Left hindlimb (tissue), 1 donor: Measurements from ENCODE around the gene TTC16.

ENCODE experiments used
- DNase-seq: peaks from one replicate; pipeline ENCODE4 v3.0.0-alpha.2; 2018

Gene TTC16

DNA sequence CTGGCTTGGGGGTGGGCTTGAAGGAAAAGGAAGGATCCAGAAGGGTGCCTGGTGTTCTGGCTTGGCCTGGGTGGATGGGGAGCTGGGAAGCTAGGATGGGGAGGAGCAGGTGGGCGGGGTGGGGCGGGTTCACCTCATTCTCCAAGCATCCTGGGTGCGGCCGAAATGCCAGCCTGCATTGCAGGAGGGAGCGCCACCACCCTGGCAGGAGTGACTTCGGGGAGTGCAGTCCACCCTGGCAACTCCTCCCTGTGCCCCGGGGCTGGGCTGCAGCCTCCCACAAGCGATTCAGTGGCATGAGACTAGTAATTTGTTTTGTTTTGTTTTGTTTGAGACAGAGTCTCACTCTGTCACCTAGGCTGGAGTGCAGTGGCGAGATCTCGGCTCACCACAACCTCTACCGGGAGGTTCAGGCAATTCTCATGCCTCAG, 5.5 kb downstream of the TTC16 start:
- no peak for DNase-seq

DNA sequence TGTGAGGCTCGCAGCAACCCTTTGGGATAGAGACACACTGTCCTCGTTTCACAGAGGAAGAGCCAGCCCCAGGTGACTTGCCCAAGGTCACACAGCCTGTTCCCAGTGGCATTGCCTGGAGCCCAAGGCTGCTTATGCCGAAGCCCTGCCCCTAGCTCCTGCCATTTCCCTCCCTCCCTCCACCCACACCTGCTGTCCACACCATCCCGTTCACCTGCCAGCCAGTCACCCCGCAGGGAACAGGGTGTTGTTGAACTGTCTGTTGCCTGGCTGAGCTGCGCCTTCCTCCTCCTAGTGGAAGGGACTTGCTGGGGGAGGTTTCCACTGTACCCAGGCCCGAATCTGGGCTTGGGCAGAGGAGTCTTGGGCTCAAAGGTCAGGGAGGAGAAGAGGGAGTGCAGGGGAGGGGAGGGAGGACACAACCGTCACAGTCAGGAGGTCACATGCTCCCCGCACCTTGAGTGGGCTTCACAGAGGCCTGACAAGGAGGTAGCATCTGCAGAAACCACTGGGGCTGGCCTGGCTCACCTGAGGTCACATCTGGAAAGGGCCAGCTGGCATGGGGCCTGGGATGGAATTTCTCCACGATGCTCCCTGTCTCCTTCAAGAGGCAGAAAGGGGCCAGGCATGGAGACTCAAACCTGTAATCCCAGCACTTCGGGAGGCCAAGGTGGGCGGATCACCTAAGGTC, 6.3 kb downstream of the TTC16 start:
- DNase-seq: no peak

DNA sequence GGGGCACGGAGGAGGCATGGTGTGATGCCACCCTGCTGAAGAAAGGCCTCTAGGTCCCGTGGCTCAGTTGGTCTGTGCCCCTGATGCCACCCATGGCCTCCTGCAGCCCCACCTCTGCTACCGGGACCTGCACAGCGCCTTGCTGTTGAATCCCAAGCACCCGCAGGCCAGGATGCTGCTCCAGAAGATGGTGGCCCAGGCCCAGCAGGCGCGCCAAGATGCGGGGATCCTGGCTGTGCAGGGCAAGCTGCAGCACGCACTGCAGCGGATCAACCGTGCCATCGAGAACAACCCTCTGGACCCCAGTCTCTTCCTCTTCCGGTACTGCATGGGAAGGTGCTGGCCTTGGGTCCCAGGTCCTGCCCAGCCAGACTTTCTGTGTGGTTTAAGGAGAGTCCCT, 7.1 kb downstream of the TTC16 start:
- DNase-seq: no peak

DNA sequence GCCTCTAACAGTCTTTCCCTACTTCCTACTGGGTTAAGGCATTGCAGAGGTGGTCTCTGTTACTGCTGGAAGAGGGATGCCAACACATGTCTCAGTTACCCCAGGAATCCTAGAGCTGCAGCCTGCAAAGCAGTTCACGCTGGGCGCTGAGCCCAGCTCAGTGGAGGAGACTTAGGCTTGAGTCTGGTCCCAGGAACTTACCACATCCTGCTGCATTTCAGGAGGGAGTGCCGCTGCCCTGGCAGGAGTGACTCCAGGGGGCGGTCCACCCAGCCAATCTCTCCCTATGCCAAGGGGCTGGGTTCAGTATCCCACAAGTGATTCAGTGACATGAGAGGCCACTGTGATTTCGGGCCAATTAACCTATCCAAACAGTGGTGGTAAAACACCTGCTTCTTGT, 7.6 kb downstream of the TTC16 start:
- no peak for DNase-seq

DNA sequence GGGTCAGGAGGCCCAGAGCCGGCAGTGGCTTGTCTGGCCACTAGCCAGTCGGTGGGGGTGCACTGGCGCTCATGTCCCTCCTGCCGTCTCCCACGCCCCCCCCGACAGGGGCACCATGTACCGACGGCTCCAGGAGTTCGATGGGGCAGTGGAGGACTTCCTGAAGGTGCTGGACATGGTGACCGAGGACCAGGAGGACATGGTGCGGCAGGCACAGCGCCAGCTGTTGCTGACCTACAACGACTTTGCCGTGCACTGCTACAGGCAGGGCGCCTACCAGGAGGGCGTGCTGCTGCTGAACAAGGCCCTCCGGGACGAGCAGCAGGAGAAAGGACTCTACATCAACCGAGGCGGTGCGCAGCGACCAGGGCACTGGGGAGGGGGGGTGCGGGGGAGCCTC, 8.1 kb downstream of the TTC16 start:
- DNase-seq: no peak

DNA sequence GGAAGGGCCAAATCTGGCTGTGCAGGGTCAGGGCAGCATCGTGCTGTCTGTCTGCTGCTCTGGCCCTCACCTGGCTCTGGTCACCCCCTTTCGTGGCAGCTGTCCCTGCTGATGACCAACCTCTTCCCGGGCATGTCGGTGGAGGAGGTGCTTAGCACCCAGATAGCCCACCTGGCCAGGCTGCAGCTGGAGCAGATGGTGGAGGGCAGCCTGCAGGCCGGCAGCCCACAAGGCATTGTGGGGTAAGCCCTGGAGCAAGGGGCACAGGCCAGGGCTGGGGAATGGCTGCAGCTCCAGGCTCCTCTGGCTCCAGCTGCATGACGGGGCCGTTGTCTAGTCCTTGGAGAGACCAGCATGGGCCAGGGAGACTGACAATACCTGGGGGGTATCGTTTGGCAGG, 11.0 kb downstream of the TTC16 start:
- no peak for DNase-seq

DNA sequence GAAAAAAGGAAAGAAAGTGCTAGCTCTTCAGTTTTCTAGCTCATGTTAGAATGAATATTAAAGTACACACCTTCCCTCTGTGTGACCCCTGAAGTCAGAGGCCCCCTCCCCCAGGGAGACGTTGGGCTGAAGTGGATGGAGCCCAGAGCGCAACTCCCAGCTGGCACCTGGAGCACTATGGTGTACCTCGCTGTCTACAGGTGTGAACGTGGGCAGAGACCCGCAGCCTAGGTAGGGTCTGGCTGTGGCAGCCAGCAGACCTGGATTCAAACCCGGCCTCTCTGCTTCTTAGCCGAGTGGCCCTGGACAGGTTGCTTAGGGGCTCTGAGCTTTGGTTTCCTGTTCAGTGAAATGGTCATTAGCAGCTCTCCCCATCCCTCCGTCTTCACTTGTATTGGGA, 12.9 kb downstream of the TTC16 start:
- DNase-seq: no peak

DNA sequence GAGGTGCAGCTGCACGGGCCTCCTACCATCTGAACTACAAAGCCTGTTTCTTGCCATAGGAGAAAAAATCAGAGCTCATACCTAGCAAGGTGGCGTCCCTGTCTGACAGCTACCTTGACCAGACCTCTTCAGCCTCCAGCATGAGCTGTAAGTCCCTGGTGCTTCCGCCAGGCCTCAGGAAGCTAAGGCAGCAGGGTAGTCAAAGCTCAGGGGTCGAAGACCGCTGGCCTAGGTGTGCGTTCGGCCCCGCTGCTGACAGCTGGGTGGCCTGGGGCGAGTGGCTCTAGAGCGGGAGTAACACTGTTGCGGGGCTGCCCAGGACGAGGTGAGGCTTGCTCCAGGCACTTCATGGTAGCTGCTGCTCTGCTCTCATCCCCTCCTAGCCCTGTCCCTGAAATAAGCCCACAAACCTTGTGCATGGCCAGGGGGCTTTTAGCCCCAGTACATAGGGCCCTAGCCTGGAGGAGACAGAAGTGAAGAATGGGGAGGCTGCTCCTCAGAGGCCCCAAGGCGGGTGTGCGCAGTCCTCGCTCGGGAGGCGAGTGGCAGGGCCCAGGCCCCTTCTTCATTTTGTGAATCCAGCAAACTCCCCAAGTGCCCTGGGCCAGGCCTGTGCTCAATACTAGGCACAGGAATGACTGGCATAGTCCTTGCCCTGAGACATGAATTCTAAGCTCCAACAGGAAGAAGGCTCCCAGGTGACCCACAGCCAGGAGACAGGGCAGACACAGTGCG, 13.8 kb downstream of the TTC16 start:
- DNase-seq: no peak

DNA sequence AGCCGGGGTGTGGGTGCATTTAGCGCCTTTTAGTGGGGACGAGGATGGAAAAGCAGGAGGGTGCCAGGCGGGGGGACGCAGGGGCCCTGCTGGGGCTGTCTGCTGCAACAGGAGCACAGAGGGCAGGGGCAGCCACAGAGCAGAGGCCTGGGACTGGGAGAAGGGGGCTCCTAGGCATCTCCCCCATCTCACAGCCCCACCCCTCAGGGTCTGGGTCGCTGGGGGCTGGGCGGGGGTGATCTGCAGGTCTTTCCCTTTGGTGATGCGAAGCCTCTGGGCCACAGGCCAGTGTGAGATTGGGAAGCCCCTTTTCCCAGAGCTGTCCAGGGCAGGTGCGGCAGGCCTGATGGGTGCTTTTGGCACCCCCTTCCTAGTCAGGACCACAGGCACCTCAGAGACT, 14.4 kb downstream of the TTC16 start:
- no peak for DNase-seq

DNA sequence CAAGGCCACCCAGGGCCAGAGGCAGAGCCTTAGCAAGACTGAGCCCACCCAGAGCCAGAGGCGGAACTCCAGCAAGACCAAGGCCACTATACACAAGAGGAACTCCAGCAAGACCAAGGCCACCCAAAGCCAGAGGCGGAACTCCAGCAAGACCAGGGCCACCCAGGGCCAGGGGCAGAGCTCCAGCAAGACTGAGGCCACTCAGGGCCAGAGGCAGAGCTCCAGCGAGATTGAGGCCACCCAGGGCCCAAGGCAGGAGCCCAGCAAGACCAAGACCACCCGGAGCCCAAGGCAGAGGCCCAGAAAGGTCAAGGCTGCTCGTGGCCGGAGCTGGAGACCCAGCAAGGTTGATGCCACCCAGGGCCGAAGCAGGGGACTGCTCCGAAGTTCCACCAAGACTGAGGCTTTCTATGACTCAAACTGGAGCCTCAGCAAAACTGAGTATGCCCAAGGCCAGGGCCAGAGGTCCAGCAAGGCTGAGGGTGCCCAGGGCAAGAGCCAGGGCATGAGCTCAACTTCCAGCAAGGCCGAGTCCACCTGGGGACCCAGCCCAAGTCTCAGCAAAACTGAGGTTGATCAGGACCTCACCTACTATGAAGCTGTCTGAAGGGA, 15.0 kb downstream of the TTC16 start:
- no peak for DNase-seq

DNA sequence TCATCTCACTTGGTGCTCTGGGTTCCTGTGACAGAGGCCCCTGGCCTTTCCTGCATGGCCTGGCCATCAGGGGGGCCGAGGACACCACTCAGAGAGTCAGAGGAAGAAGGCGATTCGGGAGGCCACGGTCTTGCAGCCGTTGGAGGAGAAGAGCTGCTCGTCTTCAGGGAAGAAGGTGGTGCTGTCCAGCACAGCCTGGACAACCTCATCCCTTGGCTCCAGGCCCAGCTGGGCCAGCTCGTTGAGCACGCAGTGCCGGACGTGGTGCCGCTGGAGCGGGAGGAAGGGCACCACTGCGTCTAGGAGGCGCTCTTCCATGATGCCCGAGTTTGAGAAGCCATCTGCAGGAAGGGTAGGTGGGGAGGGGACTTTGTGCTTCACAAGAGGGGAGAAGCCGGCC, 16.1 kb downstream of the TTC16 start:
- no peak for DNase-seq

DNA sequence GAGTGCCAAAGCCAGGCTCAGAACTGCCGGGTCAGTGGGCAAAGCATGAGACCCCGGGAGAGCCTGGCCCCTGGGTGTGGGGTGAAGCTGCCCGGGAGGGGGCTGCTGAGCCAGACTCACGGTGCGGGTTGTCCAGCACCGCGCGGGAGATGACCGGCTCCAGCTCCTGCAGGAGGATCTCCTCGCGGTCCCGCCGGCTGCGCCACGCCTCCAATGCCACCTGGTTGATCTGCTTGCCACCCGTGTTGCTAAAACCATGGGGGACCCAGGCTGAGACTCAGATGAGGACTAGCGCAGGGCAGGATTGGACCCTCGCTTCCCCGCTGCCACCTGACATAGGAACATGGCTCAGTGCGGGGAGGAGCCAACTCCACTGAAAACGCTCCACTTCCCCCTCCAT, 16.6 kb downstream of the TTC16 start:
- DNase-seq: no peak

DNA sequence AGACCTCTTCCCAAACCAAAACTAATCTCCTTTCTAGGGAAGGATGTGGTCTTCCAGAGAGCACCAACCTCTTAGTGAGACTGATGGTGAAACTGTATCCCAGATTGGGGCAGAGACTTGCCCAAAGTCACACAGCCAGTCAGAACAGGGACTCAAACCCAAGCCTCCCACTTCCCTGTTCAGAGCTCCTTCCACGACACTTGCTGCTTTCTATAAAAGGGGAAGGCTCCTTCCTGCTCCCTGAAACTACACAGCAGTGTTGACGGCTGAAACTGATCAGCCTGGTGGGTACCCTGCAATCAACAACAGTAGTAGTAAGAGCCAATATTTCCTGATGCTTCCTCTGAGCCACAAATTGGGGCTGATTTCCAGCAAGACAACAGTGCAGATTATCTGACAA, 17.7 kb downstream of the TTC16 start:
- DNase-seq: no peak

DNA sequence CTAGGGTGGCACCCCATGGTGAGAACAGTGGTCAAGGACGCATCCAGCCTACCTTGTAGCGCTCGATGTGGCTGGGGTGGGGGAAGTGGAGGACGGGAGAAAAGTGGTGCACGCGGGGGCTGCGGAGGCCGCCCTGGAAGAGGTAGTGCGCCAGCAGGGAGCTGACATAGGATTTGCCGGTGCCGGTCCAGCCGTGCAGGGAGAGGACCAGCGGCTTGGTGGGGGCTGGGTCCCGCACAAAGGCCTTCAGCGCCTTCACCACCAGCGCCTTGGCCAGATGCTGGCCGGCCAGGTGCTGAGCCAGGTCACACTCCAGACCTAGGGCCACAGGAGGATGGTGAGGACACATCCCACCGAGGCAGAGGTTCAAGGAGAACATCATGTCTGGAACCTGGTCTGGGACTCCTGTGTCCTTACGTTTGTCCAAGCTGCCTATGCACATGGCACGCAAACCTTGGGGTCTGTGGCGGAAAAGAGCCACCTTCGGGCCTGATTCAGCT, 18.4 kb downstream of the TTC16 start:
- no peak for DNase-seq

DNA sequence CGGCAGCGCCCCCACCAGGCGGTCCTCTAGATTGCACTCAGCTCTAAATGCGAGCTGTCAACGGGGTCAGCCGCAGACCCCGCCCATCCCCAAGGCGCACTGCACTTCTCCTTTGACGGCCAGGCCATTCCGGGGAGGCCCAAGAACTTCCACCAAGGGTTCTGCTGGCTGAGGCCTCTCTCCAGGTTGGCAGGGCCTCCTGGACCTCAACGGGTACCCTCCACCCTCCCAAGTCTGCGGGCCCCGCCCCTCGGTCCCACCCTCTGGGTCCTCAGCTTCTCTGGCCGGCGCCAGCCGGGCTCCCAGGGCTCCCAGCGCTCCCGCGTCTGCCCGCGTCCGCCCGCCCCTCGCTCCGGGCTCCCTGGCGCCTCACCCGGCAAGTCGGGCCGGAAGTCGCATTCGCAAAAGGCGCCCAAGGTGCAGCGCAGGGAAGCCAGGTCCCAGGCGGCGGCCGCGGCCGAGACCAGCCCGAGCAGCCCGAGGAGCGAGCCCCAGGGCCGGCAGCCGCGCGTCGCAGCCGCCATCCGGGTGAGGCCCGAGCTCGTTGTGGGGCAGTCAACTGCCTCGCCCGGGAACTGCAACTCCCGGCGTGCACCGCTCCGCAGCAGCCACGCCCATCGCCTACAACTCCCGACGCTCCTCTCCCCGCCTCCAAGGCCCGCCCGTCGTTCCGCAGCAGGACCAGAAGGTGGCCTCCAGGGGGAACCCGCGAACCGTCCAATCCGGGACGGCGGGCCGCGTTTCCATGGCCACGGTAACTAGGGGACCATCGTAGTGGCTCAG, 19.1 kb downstream of the TTC16 start, which contains the start of gene TOR2A:
Gene TOR2A, minus strand, starts transcription at position 548 of the 783 bp plus-strand sequence. Its CDS starts 24 bp downstream, at position 524.
- DNase-seq: peak; percentile 99

DNA sequence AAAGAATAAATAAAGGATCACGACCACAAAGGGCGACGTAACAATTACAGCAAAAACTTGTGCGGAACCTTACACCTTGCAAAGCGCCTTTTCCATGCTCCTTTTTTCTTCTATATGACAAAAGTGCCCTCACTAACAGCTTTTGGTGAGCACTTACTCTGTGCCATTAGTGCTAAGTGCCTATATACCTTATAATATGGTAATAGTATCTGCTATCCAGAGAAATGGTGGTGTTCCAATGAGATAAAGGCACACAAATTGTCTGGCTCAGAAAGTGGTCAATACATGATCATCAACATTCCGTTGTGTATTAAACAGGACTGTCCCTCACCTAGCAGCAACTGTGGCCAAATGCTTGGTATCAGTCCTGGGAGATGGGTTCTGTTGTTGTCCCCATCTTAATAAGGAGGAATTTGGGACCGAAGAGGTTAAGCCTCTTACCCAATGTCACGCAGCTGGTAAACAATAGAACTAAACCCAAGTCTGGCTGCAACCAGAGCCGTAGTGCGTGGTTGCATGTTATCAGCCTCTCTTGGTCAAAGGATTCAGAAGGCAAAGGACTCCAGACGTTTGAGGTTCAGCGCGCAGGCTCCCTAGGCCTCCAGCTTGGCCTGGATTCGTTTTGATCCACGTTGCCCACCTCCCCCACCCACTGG, 19.8 kb downstream of the TTC16 start:
- DNase-seq: no peak

DNA sequence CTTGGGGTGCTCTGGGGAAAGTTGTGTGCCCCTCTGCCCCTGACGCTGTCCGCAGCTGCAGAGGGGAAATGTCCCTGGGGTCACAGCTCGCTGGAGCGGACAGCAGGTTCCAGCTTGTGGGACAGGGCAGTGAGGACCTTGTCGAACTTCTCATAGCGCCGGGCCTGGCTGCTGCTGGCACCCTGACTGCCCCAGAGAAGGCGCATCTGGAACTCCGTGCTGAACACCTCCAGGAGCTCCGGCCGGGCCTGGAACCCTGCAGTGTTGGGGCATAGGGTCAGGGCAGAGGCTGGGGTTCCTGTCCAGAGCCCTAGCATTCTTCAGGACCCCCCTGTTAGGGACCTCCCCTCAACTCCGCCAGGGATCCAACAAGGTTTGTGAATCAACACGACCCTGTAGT, 22.8 kb downstream of the TTC16 start:
- DNase-seq: no peak

DNA sequence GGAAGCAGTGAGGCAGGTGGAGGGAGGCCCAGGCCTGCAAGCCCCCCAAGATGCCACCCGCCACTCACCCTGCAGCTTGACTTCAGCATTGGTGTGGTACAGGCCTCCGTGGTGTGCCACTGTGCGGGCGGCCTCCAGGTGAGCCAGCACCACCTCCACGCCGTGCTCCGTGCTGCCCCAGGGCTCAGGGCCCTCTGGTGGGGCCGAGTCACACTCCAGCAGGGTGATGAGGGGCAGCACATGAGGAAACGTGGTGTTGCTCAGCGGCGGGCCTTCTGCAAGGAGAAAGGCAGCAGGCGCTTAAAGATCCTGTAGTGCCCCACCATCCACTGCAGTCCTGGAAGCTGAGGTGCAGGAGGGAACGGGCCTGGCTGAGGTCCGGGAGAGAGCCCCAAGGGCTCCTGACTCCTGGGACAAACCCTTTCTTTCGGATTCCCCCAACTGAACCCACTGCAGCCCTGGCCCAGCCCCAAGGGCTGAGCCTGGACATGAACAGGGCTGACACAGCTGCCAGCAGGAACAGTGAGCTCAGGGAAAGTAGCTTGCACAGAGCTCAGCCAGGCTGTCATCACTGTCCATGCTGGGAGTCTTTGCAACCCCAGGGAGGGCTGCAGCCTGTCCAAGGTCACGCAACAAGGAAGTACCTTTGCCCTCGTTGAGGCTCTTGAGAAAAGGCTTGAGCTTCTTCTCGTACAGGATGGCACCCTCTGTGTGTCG, 23.9 kb downstream of the TTC16 start:
- DNase-seq: no peak

DNA sequence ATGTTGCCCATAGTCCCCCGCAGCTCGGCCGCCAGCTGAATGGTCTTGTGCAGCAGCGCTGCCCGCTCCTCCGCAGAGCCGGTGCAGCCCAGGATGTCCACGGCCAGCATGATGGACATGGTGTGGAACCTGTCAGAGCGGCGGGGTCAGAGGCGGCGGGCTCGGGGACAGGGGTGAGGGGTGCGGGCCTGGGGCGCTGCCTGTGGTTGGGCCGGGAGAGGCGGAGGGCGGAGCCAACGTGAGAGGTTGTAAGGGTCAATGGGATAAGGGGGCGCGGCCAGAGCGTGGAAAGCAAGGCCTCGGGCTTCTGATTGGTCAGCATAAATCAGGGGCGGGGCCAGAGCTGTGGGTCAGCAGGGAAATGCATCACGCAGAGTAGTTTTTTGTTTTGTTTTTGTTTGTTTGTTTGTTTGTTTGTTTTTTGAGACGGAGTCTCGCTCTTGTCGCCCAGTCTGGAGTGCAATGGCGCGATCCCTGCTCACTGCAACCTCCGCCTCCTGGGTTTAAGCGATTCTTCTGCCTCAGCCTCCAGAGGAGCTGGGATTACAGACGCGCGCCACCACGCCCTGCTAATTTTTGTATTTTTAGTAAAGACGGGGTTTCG, 26.1 kb downstream of the TTC16 start:
- no peak for DNase-seq

DNA sequence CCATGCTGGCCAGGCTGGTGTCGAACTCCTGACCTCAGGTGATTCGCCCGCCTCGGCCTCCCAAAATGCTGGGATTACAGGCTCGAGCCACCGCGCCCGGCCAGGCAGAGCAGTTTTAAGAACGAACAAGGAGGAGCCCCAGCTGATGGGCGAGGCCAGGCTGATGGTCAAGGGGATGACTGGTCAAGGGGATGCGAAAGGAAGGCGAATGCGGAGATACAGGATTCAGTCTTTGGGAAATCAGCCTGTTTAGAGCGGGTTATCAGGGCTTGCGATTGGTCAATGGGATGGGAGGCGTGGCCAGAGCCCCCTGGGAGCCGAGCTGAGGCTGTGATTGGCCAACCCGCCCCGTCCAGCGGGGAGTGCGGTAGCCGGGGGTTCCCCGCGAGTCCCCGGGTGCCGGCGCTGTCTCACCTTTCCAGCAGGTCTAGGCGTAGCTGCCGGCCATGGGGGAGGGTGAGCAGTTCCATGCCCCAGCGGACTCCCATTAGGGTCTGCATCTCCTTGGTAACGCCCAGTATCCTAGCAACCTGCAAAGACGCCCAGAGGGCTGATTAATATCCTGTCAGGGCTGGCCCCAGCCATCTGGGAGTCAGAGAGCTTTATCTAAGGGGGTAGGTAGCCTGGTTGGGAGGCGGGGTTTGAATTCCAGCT, 26.7 kb downstream of the TTC16 start:
- no peak for DNase-seq
